ENCODE data around the gene ENAH.
A peak's percentile ranks its signal among the peaks of the same experiment; 100 is the strongest.
"Not testable (repeated sequence)": the region's sequence is repeated elsewhere in the genome, so short reads cannot be mapped to it uniquely, and the experiment has no call there.

ENAH gene

DNA sequence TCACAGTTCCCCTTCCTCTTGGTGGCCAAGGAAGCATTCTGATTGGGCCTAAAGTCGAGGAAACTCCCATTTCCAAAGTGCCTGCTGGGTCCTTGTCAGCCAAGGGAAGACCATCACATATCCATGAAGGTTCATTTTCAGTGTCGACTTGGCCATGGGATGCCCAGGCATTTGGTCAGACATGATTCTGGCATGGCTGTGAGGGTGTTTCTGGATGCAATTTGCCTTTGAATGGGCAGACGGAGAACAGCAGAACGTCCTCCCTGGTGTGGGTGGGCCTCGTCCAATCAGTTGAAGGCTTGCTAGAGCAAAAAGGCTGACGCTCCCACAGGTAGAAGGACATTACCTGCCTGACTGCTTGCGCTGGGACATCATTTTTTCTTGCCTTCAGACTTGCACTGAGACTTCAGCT is 176.8 kb downstream of the ENAH start:
- no peak for DNase-seq (ENCODE audit: extremely low read depth in 1 of 2, low read depth in 1 of 2)

- DNase-seq (ENCODE audit: extremely low read depth in 1 of 2, low read depth in 1 of 2), result peak in 1 of 2 donors; percentile 27
These were observed 177.7 kb downstream of the ENAH start for GRCh38 chr1:225474986-225475820.

DNA sequence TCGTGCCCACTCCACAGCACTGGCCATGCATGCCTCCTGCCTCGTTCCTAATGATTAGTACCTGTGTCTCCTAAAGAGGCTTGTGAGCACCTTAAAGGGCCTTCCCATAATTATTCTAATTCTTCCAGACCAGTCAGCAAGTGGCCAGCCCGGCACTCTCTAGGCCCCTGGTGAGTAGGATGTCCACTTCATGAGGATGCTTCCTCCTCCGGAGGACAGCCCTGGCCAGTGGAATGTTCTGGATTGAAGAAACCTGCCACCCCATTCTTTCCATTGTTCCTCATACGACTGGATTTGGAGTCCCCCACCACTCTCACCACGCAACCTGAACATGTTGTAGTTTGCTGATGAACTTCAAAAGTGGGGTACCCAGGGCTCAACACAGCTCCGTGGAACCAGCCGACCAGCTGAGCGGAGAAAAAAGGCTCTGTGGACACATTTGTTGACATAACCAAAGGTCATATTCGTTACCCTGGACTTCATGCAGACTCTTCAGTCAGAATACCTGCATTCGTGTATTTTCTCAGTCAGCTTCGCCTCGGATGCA is 178.4 kb downstream of the ENAH start:
- no peak for DNase-seq (ENCODE audit: extremely low read depth in 1 of 2, low read depth in 1 of 2)

DNA sequence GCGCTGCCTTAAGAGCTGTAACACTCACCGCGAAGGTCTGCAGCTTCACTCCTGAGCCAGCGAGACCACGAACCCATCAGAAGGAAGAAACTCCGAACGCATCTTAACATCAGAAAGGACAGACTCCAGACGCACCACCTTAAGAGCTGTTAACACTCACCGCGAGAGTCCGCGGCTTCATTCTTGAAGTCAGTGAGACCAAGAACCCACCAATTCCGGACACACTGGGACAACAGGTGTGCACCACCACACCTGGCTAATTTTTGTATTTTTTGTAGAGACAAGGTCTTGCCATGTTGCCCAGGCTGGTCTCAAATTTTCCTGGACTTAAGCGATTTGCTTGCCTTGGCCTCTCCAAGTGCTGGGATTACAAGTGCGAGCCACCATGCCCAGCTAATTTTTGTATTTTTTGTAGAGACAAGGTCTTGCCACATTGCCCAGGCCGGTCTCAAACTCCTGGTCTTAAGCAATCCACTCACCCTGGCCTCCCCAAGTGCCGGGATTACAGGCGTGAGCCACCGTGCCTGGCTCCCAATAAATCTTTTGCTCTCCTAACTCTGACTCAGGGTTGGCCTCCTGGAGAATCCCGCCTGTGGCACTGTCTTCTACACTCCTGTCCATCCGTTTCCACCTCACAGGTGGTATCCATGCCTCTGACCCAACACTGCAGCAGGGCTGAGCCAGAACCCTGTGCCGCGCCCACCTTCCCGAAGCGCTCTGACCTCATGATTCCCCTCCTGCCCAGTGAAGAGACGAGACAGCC is 179.1 kb downstream of the ENAH start:
- not testable (repeated sequence) for DNase-seq (ENCODE audit: extremely low read depth in 1 of 2, low read depth in 1 of 2)

GRCh38 chr1:225473266-225473665 is 179.7 kb downstream of the ENAH start:
- not testable (repeated sequence) for DNase-seq (ENCODE audit: extremely low read depth in 1 of 2, low read depth in 1 of 2)

- DNase-seq (ENCODE audit: extremely low read depth in 1 of 2, low read depth in 1 of 2), result no peak
These were observed 181.2 kb downstream of the ENAH start for GRCh38 chr1:225471453-225472301.

DNA sequence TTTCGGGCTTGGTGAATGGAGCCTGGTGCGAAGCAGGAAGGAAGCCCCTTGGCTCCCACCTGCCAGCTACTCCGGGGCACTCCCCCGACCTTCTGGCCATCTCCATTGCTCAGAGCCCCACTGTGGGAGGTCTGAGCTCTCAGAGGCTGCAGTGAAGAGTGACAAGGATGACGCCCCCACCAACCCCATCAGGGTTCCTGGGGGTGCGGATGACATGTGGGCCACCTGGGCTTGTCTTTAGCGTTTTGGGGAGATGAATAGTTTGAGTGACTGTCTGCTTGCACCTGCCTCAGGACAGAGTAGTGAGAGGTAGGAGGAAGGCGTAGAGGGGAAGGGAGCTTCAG is 181.8 kb downstream of the ENAH start:
- DNase-seq (ENCODE audit: extremely low read depth in 1 of 2, low read depth in 1 of 2), result no peak

- no peak for DNase-seq (ENCODE audit: extremely low read depth in 1 of 2, low read depth in 1 of 2)
These were observed 182.5 kb downstream of the ENAH start for GRCh38 chr1:225470211-225471108.

- DNase-seq (ENCODE audit: extremely low read depth in 1 of 2, low read depth in 1 of 2), result no peak
These were observed 183.9 kb downstream of the ENAH start for GRCh38 chr1:225469051-225469450.

- DNase-seq (ENCODE audit: extremely low read depth in 1 of 2, low read depth in 1 of 2), result no peak
These were observed 184.5 kb downstream of the ENAH start for GRCh38 chr1:225468270-225469020.

GRCh38 chr1:225467193-225468020 is 185.5 kb downstream of the ENAH start:
- DNase-seq (ENCODE audit: extremely low read depth in 1 of 2, low read depth in 1 of 2), result peak; percentile 68 to 76

GRCh38 chr1:225466848-225467192 is 186.1 kb downstream of the ENAH start:
- no peak for DNase-seq (ENCODE audit: extremely low read depth in 1 of 2, low read depth in 1 of 2)

DNA sequence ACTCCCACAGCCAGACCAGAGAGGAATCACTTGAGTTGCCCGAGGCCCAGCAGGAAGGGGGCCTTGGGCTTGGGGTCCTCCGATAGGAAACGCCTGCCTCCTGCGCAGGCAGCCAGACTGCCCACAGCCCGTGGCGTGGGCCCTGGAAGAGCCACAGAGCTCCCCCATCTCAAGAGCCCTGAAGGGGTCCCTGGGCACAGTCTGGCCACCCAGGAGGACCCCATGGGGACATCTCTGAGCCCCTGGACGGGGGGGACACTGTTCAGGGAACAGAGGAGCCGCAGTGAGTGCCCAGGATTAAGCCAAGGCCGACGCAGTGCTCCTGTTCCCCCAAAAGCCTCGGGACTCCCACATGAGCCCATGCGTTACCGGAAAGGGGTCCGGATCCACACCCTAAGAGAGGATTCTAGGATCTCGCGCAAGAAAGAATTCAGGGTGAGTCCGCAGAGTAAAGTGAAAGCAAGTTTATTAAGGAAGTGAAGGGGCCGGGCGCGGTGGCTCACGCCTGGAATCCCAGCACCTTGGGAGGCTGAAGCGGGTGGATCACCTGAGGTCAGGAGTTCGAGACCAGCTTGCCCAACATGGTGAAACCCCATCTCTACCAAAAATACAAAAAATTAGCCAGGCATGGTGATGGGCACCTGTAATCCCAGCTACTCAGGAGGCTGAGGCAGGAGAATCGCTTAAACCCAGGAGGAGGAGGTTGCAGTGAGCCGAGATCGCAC is 187.0 kb downstream of the ENAH start:
- no peak for DNase-seq (ENCODE audit: extremely low read depth in 1 of 2, low read depth in 1 of 2)

- no peak for DNase-seq (ENCODE audit: extremely low read depth in 1 of 2, low read depth in 1 of 2)
These were observed 187.8 kb downstream of the ENAH start for GRCh38 chr1:225464851-225465792.

DNA sequence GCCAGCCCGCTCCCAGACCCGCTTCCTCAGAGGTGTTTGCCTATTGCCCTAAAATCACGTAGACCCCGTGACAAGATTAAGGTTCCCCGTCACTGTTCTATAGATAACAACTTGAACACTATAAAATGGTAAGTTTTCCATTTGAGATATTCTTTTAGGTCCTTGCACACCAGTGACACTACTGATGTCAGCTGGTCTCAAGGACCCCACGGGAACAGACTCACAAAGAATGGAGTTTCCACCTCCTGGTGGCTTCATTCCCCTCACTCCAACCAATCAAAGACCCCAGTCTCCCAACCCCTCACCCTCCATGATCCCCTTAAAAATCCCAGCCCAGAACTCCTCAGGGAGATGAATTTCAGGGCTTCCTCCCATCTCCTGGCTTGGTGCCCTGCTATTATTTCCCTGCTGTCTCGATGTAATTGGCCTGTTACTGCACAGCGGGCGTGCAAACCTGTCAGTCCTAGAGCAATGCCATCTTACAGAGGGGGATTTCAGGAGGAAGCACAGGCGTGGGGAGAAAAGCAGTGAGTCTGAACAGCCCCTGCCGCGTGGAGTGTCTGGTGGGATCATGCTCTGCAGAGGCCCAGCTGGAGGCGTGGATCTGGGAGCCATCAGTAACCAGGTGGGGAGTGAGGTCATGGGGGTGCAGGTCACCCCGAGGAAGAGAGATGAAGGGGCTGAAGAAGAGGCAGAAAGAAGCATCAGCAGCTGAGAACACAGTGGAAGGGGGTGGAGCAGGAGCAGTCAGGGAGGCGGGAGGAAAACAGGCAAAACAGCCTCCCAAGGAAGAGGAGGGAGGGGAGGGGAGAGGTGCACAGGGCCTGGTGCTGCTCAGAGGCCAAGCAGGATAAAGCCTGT is 190.0 kb downstream of the ENAH start:
- no peak for DNase-seq (ENCODE audit: extremely low read depth in 1 of 2, low read depth in 1 of 2)

DNA sequence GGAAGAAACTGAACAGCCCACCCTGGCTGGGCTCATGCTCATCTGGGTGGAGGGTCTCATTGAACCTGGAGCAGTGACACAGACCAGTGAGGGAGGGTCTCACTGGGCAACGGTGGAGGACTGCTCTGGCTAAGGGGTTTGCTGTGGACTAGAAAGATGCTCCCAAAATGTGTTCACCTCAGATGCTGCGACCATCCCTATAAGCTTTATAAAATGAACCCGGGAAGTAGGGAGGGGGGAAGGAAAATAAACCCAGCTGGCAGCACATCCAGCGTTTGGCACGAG is 190.6 kb downstream of the ENAH start:
- DNase-seq (ENCODE audit: extremely low read depth in 1 of 2, low read depth in 1 of 2), result no peak
